Fibroblast of skin of abdomen (primary cell): Measurements from ENCODE around the gene ACER2. TPM values are rescaled to one million over a fixed set of nuclear protein-coding genes. Genes with fewer than 3 reads are reported as not detected.
A peak's percentile ranks its signal among the peaks of the same experiment; 100 is the strongest.
"Not testable (repeated sequence)": the region's sequence is repeated elsewhere in the genome, so short reads cannot be mapped to it uniquely, and the experiment has no call there.

Experiments used
- DNase-seq: peaks from one replicate; pipeline ENCODE4 v3.0.0-alpha.2; 2013
- polyA plus RNA-seq, 2 experiments: library from polyadenylated mRNA; unstranded; fragments of 120-200 nt; gene quantifications; one replicate each; pipeline ENCODE4 v1.2.1, GENCODE V29; 2013; ENCODE audit not compliant: insufficient read length in 2 of 2

The ACER2 gene
- 0.41 TPM for polyA plus RNA-seq (2013, experiment 1 of 2; ENCODE audit: insufficient read length)
- polyA plus RNA-seq (2013, experiment 2 of 2; ENCODE audit: insufficient read length) = 0.50 TPM

DNA sequence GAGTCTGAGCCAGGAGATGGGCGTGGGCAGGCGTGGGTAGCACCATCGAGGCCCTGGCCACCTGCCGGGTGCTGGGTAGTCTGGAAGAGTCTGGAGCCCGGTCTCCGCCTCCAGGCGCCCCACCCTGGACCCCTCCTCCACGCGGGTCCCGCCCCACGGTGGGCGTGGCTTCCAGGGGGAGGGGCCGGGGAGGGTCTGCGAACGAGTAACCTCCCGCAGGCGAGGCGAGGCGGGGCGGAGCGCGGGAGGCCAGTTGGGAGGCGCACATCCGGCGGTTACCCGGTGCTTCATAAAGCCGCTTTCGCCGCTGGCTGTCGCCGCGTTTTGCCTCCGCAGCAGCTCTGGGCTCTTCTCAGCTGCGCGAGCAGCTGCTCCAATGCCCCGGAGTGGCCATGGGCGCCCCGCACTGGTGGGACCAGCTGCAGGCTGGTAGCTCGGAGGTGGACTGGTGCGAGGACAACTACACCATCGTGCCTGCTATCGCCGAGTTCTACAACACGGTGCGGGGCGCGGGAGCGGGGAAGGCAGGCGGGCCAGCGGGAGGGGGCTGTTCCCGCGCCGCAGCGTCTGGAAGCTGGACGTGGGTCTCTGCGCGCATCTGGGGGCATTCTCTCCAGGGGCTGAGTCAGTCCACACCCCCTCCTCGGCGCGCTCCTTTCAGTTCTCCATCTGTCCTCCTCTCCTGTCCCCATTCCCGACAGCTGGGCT is at the start of gene ACER2:
ACER2 (plus strand) TSS at position 317 of the 708 bp plus-strand sequence; CDS start at position 393, 76 bp downstream.
- DNase-seq = peak; percentile 86

GRCh38 chr9:19369107-19369506 is 39.7 kb upstream of the ACER2 start:
- no peak for DNase-seq

- no peak for DNase-seq
These were observed 36.9 kb upstream of the ACER2 start for GRCh38 chr9:19371942-19372341.

GRCh38 chr9:19372567-19372966 is 36.2 kb upstream of the ACER2 start:
- no peak for DNase-seq

DNA sequence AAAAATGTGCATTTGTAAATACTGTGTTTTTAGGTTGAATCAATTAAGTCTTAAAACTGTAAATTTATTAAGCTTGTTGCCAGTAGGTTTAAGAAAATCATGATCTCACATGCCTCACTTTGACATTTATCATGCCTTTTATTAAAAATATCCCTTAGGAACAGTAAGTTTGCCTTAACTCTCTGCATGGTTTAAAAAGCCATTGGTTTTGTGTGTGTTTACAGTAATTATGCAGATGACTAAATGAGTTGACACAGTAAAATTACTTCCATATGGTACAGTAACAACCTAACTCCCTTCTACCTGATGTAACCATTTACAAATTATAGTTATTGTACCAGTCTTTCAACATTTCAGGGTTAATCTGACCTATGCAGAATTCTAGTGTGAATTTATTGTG is 35.3 kb upstream of the ACER2 start:
- DNase-seq = no peak

GRCh38 chr9:19375538-19375937 is 33.3 kb upstream of the ACER2 start:
- peak; percentile 40 for DNase-seq

- no peak for DNase-seq
These were observed 31.9 kb upstream of the ACER2 start for GRCh38 chr9:19376931-19377330.

DNA sequence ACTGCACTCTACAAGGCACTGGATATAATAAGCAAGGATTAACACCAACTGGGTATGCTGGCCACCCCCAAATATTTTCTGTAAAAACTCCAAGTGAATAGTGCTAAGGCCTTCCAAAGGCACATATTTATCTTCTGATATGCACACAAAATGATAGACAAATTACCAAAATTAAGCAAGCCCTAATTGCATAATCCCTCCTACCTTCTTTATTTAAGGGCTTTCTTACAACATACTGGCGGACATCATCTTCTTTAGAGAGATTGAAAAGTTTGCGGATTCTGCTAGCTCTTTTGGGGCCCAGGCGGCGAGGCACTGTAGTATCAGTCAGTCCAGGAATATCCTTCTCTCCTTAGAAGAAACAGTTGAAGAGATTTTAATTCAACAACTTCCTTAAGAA is 30.6 kb upstream of the ACER2 start:
- no peak for DNase-seq

DNA sequence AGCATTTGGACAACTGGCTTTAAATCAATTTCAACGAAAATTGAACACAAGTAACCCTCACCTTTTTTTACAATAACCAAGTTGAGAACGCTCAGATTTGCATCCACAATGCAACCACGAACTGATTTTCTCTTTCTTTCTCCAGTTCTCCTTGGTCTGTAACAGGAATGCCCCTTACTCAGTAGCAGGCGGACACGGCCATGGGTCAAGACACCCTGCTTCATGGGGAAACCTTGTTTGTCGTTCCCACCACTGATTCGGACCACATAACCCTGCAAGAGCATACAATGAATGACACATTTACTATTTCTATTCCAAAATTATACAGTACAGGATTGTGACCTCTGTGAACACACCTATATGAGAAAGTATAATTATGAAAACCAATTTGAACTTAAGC is 30.2 kb upstream of the ACER2 start:
- DNase-seq = no peak

- no peak for DNase-seq
These were observed 29.5 kb upstream of the ACER2 start for GRCh38 chr9:19379283-19379682.

DNA sequence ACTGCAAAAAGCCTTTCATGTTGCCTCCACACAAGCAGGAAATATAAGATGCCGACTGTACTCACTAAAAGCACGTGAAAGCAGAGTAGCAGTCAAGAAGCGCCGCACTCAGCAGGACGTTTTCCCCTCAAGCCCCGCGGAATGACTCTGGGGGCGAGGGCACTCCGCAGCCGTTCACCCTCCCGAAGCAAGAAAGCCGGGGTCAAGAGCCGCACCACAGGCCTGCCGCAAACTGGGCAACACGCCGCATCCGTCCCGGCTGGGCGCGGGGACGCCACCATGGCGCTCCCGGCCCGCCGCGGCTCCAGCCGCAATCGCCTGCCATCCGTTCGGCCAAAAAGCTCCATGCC is 29.1 kb upstream of the ACER2 start:
- no peak for DNase-seq

- DNase-seq = no peak
These were observed 28.1 kb upstream of the ACER2 start for GRCh38 chr9:19380826-19381075.

DNA sequence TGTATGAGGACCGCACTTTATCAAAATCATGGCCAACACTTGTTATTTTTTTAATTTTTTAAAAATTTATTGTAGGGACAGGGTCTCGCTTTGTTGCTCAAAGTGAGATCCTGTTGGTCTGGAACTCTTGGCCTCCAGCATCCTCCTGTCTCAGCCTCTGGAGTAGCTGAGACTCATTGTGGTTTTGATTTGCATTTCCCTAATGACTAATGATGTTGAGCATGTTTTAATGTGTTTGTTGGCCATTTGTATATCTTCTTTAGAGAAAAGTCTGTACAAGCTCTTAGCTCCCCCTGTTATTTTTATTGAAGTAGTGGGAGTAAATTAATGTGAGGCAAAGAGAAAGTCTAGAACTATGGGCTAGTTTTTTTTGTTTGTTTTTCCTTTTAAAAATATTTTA is 27.2 kb upstream of the ACER2 start:
- no peak for DNase-seq

DNA sequence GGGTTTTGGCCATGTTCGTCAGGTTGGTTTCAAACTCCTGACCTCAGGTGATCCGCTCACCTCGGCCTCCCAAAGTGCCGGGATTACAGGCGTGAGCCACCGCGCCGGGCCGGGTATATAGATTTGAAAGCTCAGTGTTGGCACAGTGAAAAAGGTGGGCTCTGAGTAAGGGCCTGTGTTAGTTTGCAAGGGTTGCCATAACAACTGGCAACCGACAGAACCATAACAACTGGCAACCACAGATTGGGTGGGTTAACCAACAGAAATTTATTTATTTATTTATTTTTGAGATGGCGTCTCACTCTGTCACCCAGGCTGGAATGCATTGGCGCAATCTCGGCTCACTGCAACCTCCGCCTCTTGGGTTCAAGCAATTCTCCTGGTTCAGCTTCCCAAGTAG is 23.6 kb upstream of the ACER2 start:
- DNase-seq = not testable (repeated sequence)

DNA sequence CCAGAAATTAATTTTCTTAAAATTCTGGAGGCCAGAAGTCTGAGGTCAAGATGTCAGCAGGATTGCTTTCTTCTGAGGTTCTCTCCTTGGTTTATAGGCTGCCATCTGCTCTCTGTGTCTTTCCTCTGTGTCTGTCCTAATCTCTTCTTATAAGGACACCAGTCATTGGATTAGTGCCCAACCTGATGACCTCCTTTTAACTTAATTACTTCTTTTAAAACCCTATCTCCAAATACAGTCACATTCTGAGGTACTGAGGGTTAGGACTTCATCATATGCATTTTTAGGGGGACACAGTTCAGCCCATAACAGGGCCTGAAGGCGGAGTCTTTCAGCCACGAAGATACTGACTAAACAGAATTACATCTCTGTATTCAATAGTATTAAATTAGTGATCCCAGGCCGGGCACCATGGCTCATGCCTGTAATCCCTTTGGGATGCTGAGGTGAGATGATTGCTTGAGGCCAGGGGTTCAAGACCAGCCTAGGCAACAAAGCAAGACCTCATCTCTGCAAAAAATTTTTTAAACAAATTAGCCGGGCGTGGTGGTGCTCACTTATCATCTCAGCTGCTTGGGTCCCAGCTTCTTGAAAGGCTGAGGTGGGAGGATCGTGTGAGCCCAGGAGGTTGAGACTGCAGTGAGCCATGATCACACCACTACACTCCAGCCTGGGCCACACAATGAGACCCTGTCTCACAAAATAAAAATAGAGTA is 22.9 kb upstream of the ACER2 start:
- no peak for DNase-seq

GRCh38 chr9:19386502-19387044 is 22.2 kb upstream of the ACER2 start:
- DNase-seq = no peak

DNA sequence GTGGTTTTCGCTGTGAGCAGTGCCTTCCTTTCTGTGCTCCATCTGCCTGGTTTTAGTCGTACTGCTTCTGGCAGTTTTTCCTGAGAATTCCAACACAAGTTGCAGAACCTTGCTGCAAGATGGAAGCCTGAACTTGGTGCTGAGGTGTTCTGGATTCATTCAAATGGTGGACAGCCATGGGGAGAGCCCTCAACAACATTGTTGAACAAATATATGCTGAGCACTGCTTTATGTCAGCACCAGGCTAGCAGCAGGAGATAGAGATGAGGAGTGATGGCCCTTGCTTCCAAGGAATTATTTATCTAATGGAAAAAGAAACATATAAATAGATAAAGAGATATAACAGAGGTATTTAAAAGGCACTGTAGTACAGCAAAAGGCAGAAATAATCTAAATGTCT is 21.5 kb upstream of the ACER2 start:
- no peak for DNase-seq

DNA sequence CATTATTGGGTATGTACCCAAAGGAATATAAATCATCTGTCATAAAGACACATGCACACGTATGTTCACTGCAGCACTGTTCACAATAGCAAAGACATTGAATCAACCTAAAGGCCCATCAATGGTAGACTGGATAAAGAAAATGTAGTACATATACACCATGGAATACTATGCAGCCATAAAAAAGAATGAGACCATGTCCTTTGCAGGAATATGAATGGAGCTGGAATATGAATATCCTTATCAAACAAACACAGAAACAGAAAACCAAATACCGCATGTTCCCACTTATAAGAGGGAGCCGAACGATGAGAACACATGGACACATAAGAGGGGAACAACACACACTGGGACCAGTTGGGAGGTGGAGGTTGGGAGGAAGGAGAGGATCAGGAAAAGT is 19.3 kb upstream of the ACER2 start:
- not testable (repeated sequence) for DNase-seq

GRCh38 chr9:19397845-19398244 is 11.0 kb upstream of the ACER2 start:
- no peak for DNase-seq

- not testable (repeated sequence) for DNase-seq
These were observed 5.6 kb upstream of the ACER2 start for GRCh38 chr9:19403231-19403630.

GRCh38 chr9:19404283-19405075 is 4.3 kb upstream of the ACER2 start:
- DNase-seq = no peak

DNA sequence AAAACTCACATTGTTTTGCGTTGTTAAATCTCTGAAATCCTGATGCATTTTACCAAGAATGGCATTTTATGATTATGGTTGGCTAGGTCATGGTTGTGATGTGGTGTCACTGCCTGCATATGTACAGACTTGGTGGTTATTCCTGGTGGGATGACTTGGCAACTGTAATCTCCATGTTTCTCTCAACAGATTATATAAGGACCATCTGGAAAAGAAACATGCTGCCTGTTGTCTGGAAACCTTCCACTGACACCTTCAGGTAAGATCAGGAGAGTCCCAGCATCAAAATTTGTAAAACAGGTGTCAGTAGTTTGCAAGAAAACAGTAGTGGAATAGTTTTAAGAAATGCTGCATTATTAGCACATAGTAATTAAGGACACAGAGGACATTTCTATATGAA is 3.0 kb upstream of the ACER2 start:
- DNase-seq = no peak

DNA sequence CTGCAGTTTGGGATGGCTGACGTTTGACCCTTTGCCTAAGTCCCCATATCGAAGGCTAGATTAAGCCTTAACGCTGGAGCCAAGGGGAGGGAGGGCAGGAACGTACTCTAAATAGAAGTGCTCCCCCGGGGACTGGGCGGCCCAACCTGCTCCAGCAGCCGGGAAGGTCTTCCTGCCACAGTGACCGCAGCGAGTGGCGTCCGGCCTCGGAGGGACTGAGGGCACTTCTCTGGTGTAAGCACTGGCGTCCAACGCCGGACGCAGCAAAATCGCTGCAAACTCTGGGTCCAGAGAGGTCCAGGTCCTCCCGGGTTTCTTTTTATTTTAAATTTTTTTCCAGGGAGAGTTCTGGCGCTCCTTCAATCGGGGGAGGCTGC is 505 bp upstream of the ACER2 start:
- DNase-seq = no peak
